ENCODE results near the gene GAS2L3.
"Not testable (repeated sequence)": the region's sequence is repeated elsewhere in the genome, so short reads cannot be mapped to it uniquely, and the experiment has no call there.

GAS2L3 gene

GRCh38 chr12:100573292-100574186 lies at the start of gene GAS2L3:
Gene GAS2L3 (plus strand): TSS chr12:100573684. CDS start chr12:100594905, 21,221 bp downstream.
- DNase-seq (ENCODE audit: low read depth in 2 of 2) = peak; percentile 47 to 49

- DNase-seq (ENCODE audit: low read depth in 2 of 2) = no peak
Measured at GRCh38 chr12:100528034-100528433, 45.5 kb upstream of the GAS2L3 start.

GRCh38 chr12:100528471-100529127 lies 44.9 kb upstream of the GAS2L3 start:
- DNase-seq (ENCODE audit: low read depth in 2 of 2) = no peak

GRCh38 chr12:100529756-100530350 lies 43.6 kb upstream of the GAS2L3 start:
- DNase-seq (ENCODE audit: low read depth in 2 of 2) = no peak

- DNase-seq (ENCODE audit: low read depth in 2 of 2) = no peak
Measured at GRCh38 chr12:100533376-100533775, 40.1 kb upstream of the GAS2L3 start.

GRCh38 chr12:100534625-100535227 lies 38.8 kb upstream of the GAS2L3 start:
- no peak for DNase-seq (ENCODE audit: low read depth in 2 of 2)

- peak; percentile 1 to 2 for DNase-seq (ENCODE audit: low read depth in 2 of 2)
Measured at GRCh38 chr12:100539202-100539601, 34.3 kb upstream of the GAS2L3 start.

- DNase-seq (ENCODE audit: low read depth in 2 of 2) = no peak
Measured at GRCh38 chr12:100544165-100544564, 29.3 kb upstream of the GAS2L3 start.

- DNase-seq (ENCODE audit: low read depth in 2 of 2) = no peak
Measured at GRCh38 chr12:100545092-100545491, 28.4 kb upstream of the GAS2L3 start.

- no peak for DNase-seq (ENCODE audit: low read depth in 2 of 2)
Measured at GRCh38 chr12:100553936-100554335, 19.5 kb upstream of the GAS2L3 start.

- DNase-seq (ENCODE audit: low read depth in 2 of 2) = no peak
Measured at GRCh38 chr12:100554608-100555077, 18.8 kb upstream of the GAS2L3 start.

- no peak for DNase-seq (ENCODE audit: low read depth in 2 of 2)
Measured at GRCh38 chr12:100555722-100556121, 17.8 kb upstream of the GAS2L3 start.

- DNase-seq (ENCODE audit: low read depth in 2 of 2) = no peak
Measured at GRCh38 chr12:100557357-100557756, 16.1 kb upstream of the GAS2L3 start.

GRCh38 chr12:100559261-100559660 lies 14.2 kb upstream of the GAS2L3 start:
- DNase-seq (ENCODE audit: low read depth in 2 of 2) = not testable (repeated sequence)

- DNase-seq (ENCODE audit: low read depth in 2 of 2) = no peak
Measured at GRCh38 chr12:100564090-100564489, 9.4 kb upstream of the GAS2L3 start.

GRCh38 chr12:100564905-100565467 lies 8.5 kb upstream of the GAS2L3 start:
- no peak for DNase-seq (ENCODE audit: low read depth in 2 of 2)

GRCh38 chr12:100565987-100566545 lies 7.4 kb upstream of the GAS2L3 start:
- DNase-seq (ENCODE audit: low read depth in 2 of 2) = no peak

- no peak for DNase-seq (ENCODE audit: low read depth in 2 of 2)
Measured at GRCh38 chr12:100566887-100567637, 6.4 kb upstream of the GAS2L3 start.

- DNase-seq (ENCODE audit: low read depth in 2 of 2) = no peak
Measured at GRCh38 chr12:100567945-100568344, 5.5 kb upstream of the GAS2L3 start.

- no peak for DNase-seq (ENCODE audit: low read depth in 2 of 2)
Measured at GRCh38 chr12:100572184-100572583, 1.3 kb upstream of the GAS2L3 start.
